SIG-M5 treated with dmso at 0.1 percent for 504 hours (cell line): ENCODE data around the gene PRRG3.

Source experiments
- DNase-seq: peaks from one replicate; lab custom pipeline; 2025; ENCODE audit not compliant: unreplicated experiment; lab: John Stamatoyannopoulos, UW

Gene PRRG3

DNA sequence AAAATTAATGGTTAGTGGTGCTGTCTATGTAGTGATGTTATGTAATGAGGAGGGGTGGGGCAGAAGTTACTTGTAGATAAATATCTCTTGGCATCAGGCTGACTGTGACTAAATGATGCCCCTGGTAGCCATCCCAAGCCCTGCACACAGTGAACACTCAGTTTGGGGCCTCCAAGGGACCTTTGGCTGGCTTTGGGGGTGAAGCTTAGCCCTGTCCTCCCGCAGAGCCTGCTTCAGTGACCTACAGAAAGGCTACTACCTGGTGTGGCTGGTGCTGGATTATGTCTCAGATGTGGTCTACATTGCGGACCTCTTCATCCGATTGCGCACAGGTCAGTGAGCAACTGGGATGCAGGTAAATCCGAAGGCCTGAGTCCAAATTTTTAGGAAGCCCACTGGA lies 47.1 kb downstream of the PRRG3 start:
- no peak for DNase-seq

DNA sequence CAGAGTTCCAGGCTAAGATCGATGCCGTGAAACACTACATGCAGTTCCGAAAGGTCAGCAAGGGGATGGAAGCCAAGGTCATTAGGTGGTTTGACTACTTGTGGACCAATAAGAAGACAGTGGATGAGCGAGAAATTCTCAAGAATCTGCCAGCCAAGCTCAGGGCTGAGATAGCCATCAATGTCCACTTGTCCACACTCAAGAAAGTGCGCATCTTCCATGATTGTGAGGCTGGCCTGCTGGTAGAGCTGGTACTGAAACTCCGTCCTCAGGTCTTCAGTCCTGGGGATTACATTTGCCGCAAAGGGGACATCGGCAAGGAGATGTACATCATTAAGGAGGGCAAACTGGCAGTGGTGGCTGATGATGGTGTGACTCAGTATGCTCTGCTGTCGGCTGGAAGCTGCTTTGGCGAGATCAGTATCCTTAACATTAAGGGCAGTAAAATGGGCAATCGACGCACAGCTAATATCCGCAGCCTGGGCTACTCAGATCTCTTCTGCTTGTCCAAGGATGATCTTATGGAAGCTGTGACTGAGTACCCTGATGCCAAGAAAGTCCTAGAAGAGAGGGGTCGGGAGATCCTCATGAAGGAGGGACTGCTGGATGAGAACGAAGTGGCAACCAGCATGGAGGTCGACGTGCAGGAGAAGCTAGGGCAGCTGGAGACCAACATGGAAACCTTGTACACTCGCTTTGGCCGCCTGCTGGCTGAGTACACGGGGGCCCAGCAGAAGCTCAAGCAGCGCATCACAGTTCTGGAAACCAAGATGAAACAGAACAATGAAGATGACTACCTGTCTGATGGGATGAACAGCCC lies 48.6 kb downstream of the PRRG3 start:
- DNase-seq, result no peak

DNA sequence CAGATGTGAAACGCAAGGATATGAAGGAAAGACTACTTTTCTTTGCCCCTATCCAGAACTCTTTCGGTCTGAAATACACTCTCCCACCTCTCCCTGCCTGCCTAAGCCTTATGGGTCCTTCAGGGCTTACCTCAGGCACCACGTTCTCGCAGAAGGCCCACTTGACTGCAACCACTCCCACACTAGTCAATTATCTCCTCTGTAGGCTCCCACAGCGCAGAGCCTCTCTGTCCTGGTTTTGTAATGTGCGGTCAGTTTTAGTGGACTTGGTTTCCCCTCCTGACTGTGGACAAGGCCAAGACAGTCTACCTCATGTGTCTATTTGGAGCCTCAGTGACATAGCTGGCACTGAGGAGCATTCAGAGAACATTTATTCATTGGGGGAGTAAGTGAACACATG lies 50.4 kb downstream of the PRRG3 start:
- DNase-seq, result no peak

DNA sequence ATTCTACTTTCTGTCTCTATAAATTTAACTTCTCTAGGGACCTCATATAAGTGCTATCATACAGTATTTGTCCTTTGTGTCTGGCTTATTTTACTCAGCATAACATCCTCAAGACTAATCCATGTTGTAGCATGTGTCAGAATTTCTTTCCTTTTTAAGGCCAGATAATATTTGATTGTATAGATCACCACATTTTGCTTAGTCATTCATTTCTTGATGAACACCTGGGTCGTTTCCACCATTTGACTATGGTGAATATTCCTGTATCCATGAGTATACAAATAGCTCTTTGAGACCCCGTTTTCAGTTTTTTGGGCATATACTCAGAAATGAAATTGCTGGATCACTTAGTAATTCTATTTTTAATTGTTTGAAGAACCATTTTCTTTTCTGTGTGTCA lies 51.2 kb downstream of the PRRG3 start:
- DNase-seq, result no peak

DNA sequence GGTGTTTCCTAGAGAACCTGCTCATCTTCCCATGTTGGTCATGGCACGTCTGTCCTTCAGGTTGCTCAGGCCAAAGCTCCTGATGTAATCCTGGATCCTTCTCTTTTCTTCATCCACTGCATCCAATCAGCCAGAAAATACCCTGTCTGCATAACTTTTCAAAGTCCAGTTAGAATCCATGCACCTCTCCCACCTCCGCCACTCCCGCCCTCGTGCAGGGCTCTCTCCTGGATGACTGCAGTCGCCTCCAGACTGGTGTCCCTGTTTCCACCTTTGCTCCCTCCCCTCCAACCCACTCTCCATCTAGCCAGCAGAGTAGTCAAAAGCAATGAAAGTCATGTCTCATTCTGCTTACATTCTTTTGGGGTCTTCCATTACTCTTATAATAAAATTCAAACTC lies 55.3 kb downstream of the PRRG3 start:
- DNase-seq, result no peak

DNA sequence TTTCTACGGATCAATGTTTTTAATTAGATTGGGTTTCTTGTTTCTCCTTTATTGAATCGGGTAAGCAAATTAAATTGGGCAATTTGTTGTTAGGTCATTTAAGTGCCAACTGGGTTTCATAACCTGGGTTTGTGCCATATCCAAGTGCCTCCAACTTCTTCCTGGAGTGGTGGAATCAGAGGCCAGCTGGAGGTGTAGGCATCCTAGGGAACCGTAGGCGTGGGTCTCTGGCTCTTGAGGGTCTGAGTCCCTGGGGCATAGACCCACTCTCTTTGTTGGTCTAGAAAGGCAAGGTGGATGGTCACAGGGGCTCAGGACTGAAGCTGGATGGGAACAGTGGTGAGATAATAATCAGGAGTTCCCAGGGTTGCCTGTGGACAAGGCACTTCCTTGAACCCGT lies 57.6 kb downstream of the PRRG3 start:
- no peak for DNase-seq

DNA sequence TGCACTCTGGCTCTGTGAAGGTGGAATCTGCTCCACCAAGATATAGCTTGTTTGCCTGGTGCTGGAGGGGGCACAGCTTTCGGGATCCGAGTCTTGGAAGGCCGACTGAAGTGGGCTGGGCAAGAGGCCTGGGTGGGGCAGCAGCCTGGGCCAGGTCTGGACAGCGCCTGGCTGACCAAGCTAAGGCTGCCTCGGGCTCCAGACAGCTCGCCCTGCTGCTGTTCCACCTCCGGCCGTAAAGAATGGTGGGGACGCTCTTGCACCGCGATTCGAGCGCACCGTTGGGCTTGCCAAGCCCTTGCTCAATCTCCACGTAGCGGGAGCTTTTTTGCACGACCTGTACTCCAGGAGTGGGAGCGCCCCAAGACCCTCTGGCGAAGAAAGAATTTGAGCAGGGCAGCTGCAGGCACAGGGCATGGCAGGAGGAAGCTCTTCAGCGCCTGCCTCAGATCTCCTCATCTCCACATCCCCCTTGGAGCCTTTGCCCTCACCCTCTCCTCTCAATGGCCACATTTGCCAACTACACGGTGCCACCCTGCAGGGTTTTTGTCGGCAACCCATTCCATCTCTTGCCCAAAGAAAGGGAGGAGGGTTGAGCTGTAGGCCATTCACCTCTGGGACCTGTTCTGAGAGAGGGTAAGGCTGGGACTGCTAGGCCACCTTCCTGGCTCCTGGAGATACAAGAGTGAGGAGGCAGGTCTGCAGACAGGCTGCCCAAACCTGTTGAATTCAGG lies 58.2 kb downstream of the PRRG3 start:
- peak; percentile 28 for DNase-seq

DNA sequence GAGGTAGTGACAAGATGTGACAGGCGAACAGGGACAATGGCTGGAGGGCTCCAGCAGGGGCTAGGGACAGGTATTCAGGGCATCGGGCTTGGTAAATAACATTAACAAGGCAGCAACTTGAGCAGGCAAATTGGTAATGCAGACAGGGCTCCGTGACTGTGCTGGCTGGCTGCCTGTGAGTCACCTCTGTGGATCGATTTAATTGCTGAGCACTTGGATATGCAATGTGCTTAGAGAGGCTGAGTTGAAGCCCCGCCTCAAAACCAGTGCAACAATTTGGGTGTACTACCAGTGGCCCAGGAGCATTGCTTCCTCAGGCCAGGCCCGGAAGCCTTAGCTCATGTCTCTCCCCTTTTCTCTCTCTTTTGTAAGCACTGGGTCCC lies 58.8 kb downstream of the PRRG3 start:
- no peak for DNase-seq

DNA sequence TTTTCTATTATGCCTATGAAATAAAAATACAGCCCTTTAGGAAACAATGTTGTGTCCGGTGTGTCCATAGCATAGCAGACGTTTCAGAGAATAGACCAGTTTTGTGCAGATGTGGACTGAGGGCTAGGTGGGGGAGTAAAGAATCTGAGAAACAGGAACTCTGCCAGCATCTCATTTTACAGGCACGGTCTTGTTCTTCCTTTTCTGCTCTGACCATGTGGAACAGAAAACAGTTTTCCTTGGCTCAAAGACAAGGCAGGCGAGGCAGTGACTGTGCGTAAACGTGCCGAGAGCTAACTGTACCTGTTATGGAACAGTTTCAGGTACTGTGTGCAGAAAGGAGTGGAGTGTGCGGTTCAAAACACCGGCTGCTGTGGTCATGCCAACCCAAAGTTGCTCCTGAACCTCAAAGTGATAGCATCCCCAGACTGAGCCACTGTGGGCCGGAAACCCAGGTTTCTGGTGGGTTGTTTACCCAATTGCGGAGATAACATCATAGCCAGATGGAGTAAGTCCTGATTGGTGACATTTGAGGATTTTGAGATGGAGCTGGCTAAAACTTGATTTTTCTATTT lies 59.5 kb downstream of the PRRG3 start:
- DNase-seq, result no peak
